Sigmoid colon (tissue), 4 donors: ENCODE measurements around the gene FAM3D.

Experiments used
- POLR2A ChIP-seq, 2 donors: fragments of 450-650 bp; IDR thresholded peaks; one replicate each; pipeline ENCODE4 v1.6.1; 2016; ENCODE audit warnings: antibody characterized with exemption in 2 of 2, mild to moderate bottlenecking in 2 of 2, moderate library complexity in 2 of 2
- POLR2AphosphoS5 ChIP-seq, 4 donors: sonication (generic); formaldehyde crosslinking; IDR thresholded peaks; one replicate each; pipeline ENCODE4 v1.6.1; 2017; ENCODE audit warnings: antibody characterized with exemption in 4 of 4
- TF ChIP-seq, protein P1 (sequence below), 4 experiments: fragments of 450-650 bp in 3 of 4; fragments of 200-600 bp in 1 of 4; IDR thresholded peaks; one replicate each; pipeline ENCODE4 v1.5.1; 2016 to 2019; ENCODE audit warnings: antibody characterized with exemption in 4 of 4, mild to moderate bottlenecking in 3 of 4, moderate library complexity in 2 of 4

DNA sequence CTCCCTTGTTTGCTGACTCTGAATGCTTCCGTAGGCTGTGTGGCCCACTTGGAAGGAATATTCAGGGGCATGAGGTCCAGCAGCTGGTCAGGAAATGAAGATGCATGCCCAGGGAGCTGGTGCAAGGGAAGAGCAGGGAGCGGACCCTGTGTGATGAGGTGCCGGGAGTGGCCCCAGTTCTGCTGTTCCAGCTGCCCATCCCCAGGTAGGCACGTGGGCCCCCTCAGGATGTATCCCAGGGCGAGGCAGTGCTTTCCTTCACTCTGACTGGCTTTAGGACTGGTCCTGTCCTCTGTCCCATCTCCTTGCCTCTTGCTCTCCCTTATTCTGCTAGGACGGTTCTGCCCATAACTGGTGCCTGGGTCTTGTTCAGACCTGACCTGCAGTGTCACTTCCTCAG is 1.1 kb upstream of the FAM3D start:
- TF ChIP-seq, protein P1, sequence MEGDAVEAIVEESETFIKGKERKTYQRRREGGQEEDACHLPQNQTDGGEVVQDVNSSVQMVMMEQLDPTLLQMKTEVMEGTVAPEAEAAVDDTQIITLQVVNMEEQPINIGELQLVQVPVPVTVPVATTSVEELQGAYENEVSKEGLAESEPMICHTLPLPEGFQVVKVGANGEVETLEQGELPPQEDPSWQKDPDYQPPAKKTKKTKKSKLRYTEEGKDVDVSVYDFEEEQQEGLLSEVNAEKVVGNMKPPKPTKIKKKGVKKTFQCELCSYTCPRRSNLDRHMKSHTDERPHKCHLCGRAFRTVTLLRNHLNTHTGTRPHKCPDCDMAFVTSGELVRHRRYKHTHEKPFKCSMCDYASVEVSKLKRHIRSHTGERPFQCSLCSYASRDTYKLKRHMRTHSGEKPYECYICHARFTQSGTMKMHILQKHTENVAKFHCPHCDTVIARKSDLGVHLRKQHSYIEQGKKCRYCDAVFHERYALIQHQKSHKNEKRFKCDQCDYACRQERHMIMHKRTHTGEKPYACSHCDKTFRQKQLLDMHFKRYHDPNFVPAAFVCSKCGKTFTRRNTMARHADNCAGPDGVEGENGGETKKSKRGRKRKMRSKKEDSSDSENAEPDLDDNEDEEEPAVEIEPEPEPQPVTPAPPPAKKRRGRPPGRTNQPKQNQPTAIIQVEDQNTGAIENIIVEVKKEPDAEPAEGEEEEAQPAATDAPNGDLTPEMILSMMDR (IDR thresholded peaks at IDR 0.05) = no peak
- TF ChIP-seq POLR2A (IDR thresholded peaks at IDR 0.05) (no peak), POLR2AphosphoS5 (IDR thresholded peaks at IDR 0.05) (no peak)
